Measurements from ENCODE around the gene CFAP74.

The CFAP74 gene

GRCh38 chr1:1906185-1907097 lies 97.1 kb downstream of the CFAP74 start (continued):
- TF ChIP-seq ZNF76 (tag by site-specific recombination; IDR thresholded peaks at IDR 0.05; ENCODE audit: borderline replicate concordance, low read depth) (no peak), ZNF335 (tag by site-specific recombination; conservative IDR thresholded peaks at IDR 0.05) (peak; percentile 71), BCL11A (tag by site-specific recombination; IDR thresholded peaks at IDR 0.05; ENCODE audit: low read depth) (peak; percentile 87), KLF17 (tag by site-specific recombination; IDR thresholded peaks at IDR 0.05) (peak; percentile 59; the same call in 1 of the 2 replicates), ZNF621 (tag by site-specific recombination; IDR thresholded peaks at IDR 0.05) (no peak), BCL11B (tag by site-specific recombination; IDR thresholded peaks at IDR 0.05; ENCODE audit: low read depth) (peak; percentile 63; the same call in 1 of the 2 replicates), CTCF (tag by site-specific recombination; IDR thresholded peaks at IDR 0.05) (peak; percentile 94), HOXA7 (CRISPR knock-in tag; IDR thresholded peaks at IDR 0.05; ENCODE audit: borderline replicate concordance) (no peak), ZIC2 (tag by site-specific recombination; IDR thresholded peaks at IDR 0.05) (peak; percentile 85), ZBTB8A (tag by site-specific recombination; IDR thresholded peaks at IDR 0.05) (no peak; the same call in 1 of the 2 replicates), AEBP2 (tag by site-specific recombination; IDR thresholded peaks at IDR 0.05; ENCODE audit: borderline replicate concordance) (no peak), ZNF645 (tag by site-specific recombination; IDR thresholded peaks at IDR 0.05) (no peak), ZSCAN30 (tag by site-specific recombination; IDR thresholded peaks at IDR 0.05) (no peak), GLIS2 (tag by site-specific recombination; IDR thresholded peaks at IDR 0.05) (peak; percentile 34), EGR2 (tag by site-specific recombination; IDR thresholded peaks at IDR 0.05; ENCODE audit: low read depth) (no peak), ZNF26 (tag by site-specific recombination; IDR thresholded peaks at IDR 0.05) (no peak), KLF1 (tag by site-specific recombination; IDR thresholded peaks at IDR 0.05) (peak; percentile 2), ZNF362 (tag by site-specific recombination; IDR thresholded peaks at IDR 0.05) (no peak), SP7 (tag by site-specific recombination; IDR thresholded peaks at IDR 0.05) (peak; percentile 42), ZBTB17 (tag by site-specific recombination; IDR thresholded peaks at IDR 0.05) (peak; percentile 89), ZNF155 (tag by site-specific recombination; IDR thresholded peaks at IDR 0.05) (no peak), ZNF266 (tag by site-specific recombination; IDR thresholded peaks at IDR 0.05; ENCODE audit: low read depth) (no peak), SETDB1 (IDR thresholded peaks at IDR 0.05; ENCODE audit: insufficient read length, low read length) (no peak), ZBTB49 (tag by site-specific recombination; IDR thresholded peaks at IDR 0.05; ENCODE audit: low read depth) (no peak), ZNF704 (tag by site-specific recombination; IDR thresholded peaks at IDR 0.05) (no peak), ZNF184 (tag by site-specific recombination; IDR thresholded peaks at IDR 0.05) (no peak)
